Ecto neural progenitor cell (in vitro differentiated cells): ENCODE results near the gene HSPA4L.

Experiments
- DNase-seq: peaks from one replicate; pipeline ENCODE4 v3.0.0-alpha.2; 2018; ENCODE audit warnings: low spot score

The HSPA4L gene

GRCh38 chr4:127783955-127784770 is 2.0 kb downstream of the HSPA4L start:
- no peak for DNase-seq

GRCh38 chr4:127788517-127788916 is 6.4 kb downstream of the HSPA4L start:
- no peak for DNase-seq

- no peak for DNase-seq
These were observed 9.3 kb downstream of the HSPA4L start for GRCh38 chr4:127791391-127791790.

GRCh38 chr4:127793528-127793927 is 11.4 kb downstream of the HSPA4L start:
- DNase-seq, result no peak

- DNase-seq, result no peak
These were observed 17.6 kb downstream of the HSPA4L start for GRCh38 chr4:127799711-127800110.

- DNase-seq, result peak; percentile 44
These were observed 27.2 kb downstream of the HSPA4L start for GRCh38 chr4:127809173-127809800.

GRCh38 chr4:127810551-127810950 is 28.4 kb downstream of the HSPA4L start:
- no peak for DNase-seq

- DNase-seq, result no peak
These were observed 40.3 kb downstream of the HSPA4L start for GRCh38 chr4:127822430-127822829.

- DNase-seq, result no peak
These were observed 46.0 kb downstream of the HSPA4L start for GRCh38 chr4:127828121-127828520.

GRCh38 chr4:127829014-127829413 is 46.9 kb downstream of the HSPA4L start:
- DNase-seq, result no peak

- no peak for DNase-seq
These were observed 50.5 kb downstream of the HSPA4L start for GRCh38 chr4:127832585-127832984.

GRCh38 chr4:127843704-127844600 is 61.8 kb downstream of the HSPA4L start:
- no peak for DNase-seq

- DNase-seq, result no peak
These were observed 62.5 kb downstream of the HSPA4L start for GRCh38 chr4:127844601-127845116.

- no peak for DNase-seq
These were observed 63.9 kb downstream of the HSPA4L start for GRCh38 chr4:127846061-127846460.

GRCh38 chr4:127846765-127847164 is 64.6 kb downstream of the HSPA4L start:
- no peak for DNase-seq

GRCh38 chr4:127849505-127850234 is 67.5 kb downstream of the HSPA4L start:
- DNase-seq, result no peak

- no peak for DNase-seq
These were observed 70.5 kb downstream of the HSPA4L start for GRCh38 chr4:127852661-127853060.

GRCh38 chr4:127856196-127856812 is 74.2 kb downstream of the HSPA4L start:
- DNase-seq, result no peak

GRCh38 chr4:127856813-127857447 is 74.8 kb downstream of the HSPA4L start:
- DNase-seq, result no peak

GRCh38 chr4:127857641-127858040 is 75.5 kb downstream of the HSPA4L start:
- DNase-seq, result no peak

- no peak for DNase-seq
These were observed 86.1 kb downstream of the HSPA4L start for GRCh38 chr4:127868196-127868595.
